Endothelial cell of umbilical vein (primary cell): ENCODE results near the gene EML1. TPM values are rescaled to one million over a fixed set of nuclear protein-coding genes. Genes with fewer than 3 reads are reported as not detected.

Experiments
- BruUV-seq: library from RNA; stranded (reverse); fragments of 400-500 nt; replicated peaks from 2 replicates; lab custom pipeline; 2021; lab: Mats Ljungman, UMichigan
- CTCF ChIA-PET: fragments of 300-600, 350-600 bp; sonication (Branson Sonifier 250); formaldehyde crosslinking; loops from one replicate; lab custom pipeline; 2021; ENCODE audit warnings: antibody characterized with exemption, inconsistent platforms; lab: Charles Lee
- POLR2A ChIA-PET: fragments of 300-600, 350-600 bp; sonication (Branson Sonifier 250); formaldehyde crosslinking; loops from one replicate; lab custom pipeline; 2021; ENCODE audit warnings: antibody characterized with exemption, inconsistent platforms; lab: Charles Lee
- DNase-seq: peaks from one replicate; pipeline ENCODE4 v3.0.0-alpha.2; 2011; ENCODE audit warnings: low read depth, low spot score
- FAIRE-seq: peaks from 2 replicates; lab custom pipeline; 2011; peaks lifted over from hg19 to GRCh38; lab: Jason Lieb, UNC
- H2AFZ ChIP-seq: 2 replicates; pipeline ENCODE4 v1.6.0; 2012; ENCODE audit warnings: low read depth, low read length, control low read depth, inconsistent platforms
- H3K27ac ChIP-seq: 2 replicates; pipeline ENCODE4 v1.5.1; 2011; ENCODE audit warnings: low read depth, mild to moderate bottlenecking, control low read depth, low read length, moderate library complexity; ENCODE audit not compliant: insufficient read depth
- H3K27me3 ChIP-seq, 2 experiments: 2 replicates each; pipeline versions ENCODE4 v1.6.0 to v1.6.1; 2011; ENCODE audit warnings: low read length in 2 of 2, mixed read lengths in 1 of 2; ENCODE audit not compliant: control insufficient read depth in 2 of 2, insufficient read depth in 2 of 2
- H3K36me3 ChIP-seq, 2 experiments: 2 replicates in 1 of 2; 3 replicates in 1 of 2; pipeline ENCODE4 v1.5.1; 2011; ENCODE audit warnings: low read length in 2 of 2, mild to moderate bottlenecking in 1 of 2, moderate library complexity in 1 of 2; ENCODE audit not compliant: control insufficient read depth in 2 of 2, insufficient read depth in 2 of 2; ENCODE audit errors: extremely low read depth in 1 of 2
- H3K4me1 ChIP-seq: 3 replicates; pipeline ENCODE4 v1.5.1; 2011; ENCODE audit warnings: mild to moderate bottlenecking, low read length; ENCODE audit not compliant: control insufficient read depth, insufficient read depth; ENCODE audit errors: extremely low read depth
- H3K4me2 ChIP-seq: 2 replicates; pipeline ENCODE4 v1.6.1; 2011; ENCODE audit warnings: low read length, control low read depth, mixed read lengths; ENCODE audit not compliant: insufficient read depth
- H3K4me3 ChIP-seq, 3 experiments: fragments of 200-600 bp in 1 of 3; sonication (generic), shearing (Covaris generic) in 1 of 3; replicated peaks in 1 of 3; 2 replicates each; pipeline ENCODE4 v1.5.1; 2011 to 2016; ENCODE audit warnings: control low read depth in 3 of 3, low read length in 3 of 3, mild to moderate bottlenecking in 2 of 3, inconsistent platforms in 1 of 3, low read depth in 1 of 3, moderate library complexity in 1 of 3; ENCODE audit not compliant: insufficient read depth in 1 of 3
- H3K79me2 ChIP-seq: 2 replicates; pipeline ENCODE4 v1.6.0; 2012; ENCODE audit warnings: low read length, inconsistent platforms; ENCODE audit not compliant: control insufficient read depth, insufficient read depth
- H3K9ac ChIP-seq: replicated peaks from 2 replicates; pipeline ENCODE3; 2011; ENCODE audit warnings: low read length, control low read depth; ENCODE audit not compliant: insufficient read depth; ENCODE audit errors: extremely low read depth
- H3K9me1 ChIP-seq: replicated peaks from 3 replicates; pipeline ENCODE4 v1.6.0; 2011; ENCODE audit warnings: mild to moderate bottlenecking, low read length; ENCODE audit not compliant: control insufficient read depth, insufficient read depth; ENCODE audit errors: extremely low read depth
- H3K9me3 ChIP-seq: replicated peaks from 2 replicates; pipeline ENCODE4 v1.5.1; 2012; ENCODE audit warnings: low read length, inconsistent platforms; ENCODE audit not compliant: control insufficient read depth, insufficient read depth
- H4K20me1 ChIP-seq: replicated peaks from 2 replicates; pipeline ENCODE3; 2011; ENCODE audit warnings: mild to moderate bottlenecking, low read length; ENCODE audit not compliant: control insufficient read depth, insufficient read depth; ENCODE audit errors: extremely low read depth
- CTCF ChIP-seq, 2 donors: IDR thresholded peaks; 1 replicate in 1 of 2; 2 replicates in 1 of 2; pipeline ENCODE4 v1.5.1; 2011; ENCODE audit warnings: low read length in 2 of 2, mild to moderate bottlenecking in 2 of 2, moderate library complexity in 2 of 2, control low read depth in 1 of 2, inconsistent platforms in 1 of 2, low read depth in 1 of 2; ENCODE audit not compliant: insufficient read depth in 1 of 2; ENCODE audit errors: extremely low read depth in 1 of 2
- EZH2 ChIP-seq: IDR thresholded peaks from 2 replicates; pipeline ENCODE4 v1.6.1; 2012; ENCODE audit warnings: borderline replicate concordance, low read depth, mild to moderate bottlenecking, moderate library complexity, low read length, inconsistent platforms; ENCODE audit not compliant: severe bottlenecking
- FOS ChIP-seq: IDR thresholded peaks from 2 replicates; pipeline ENCODE4 v1.6.1; 2011; ENCODE audit warnings: mild to moderate bottlenecking, low read length, moderate library complexity, borderline replicate concordance; ENCODE audit not compliant: insufficient read depth
- GATA2 ChIP-seq: IDR thresholded peaks from 2 replicates; pipeline ENCODE4 v1.7.0; 2011; ENCODE audit warnings: low read depth, mild to moderate bottlenecking, moderate library complexity, mixed read lengths, low read length; ENCODE audit not compliant: insufficient read length, insufficient read depth
- JUN ChIP-seq: IDR thresholded peaks from 2 replicates; pipeline ENCODE4 v1.6.1; 2011; ENCODE audit warnings: borderline replicate concordance, low read depth; ENCODE audit not compliant: insufficient read length, insufficient read depth
- MYC ChIP-seq: IDR thresholded peaks from one replicate; pipeline ENCODE4 v1.6.1; 2011; ENCODE audit warnings: mild to moderate bottlenecking, low read depth, low read length
- POLR2A ChIP-seq: IDR thresholded peaks from 2 replicates; pipeline ENCODE4 v1.6.1; 2012; ENCODE audit warnings: low read depth, mild to moderate bottlenecking, control low read depth, low read length
- POLR2AphosphoS5 ChIP-seq: IDR thresholded peaks from 2 replicates; pipeline ENCODE4 v1.6.1; 2012; ENCODE audit warnings: low read depth, mild to moderate bottlenecking, control low read depth, low read length, moderate library complexity; ENCODE audit not compliant: insufficient read depth
- dilution Hi-C: fragments of 300-500 bp; cut with MboI; formaldehyde crosslinking; loops from one replicate; pipeline ENCODE4 v1.15.0; 2019; ENCODE audit warnings: low sequenced_read_pairs; ENCODE audit not compliant: extremely low pct_ligation_motif_present
- intact Hi-C: fragments of 100-400 bp; cut with micrococcal nuclease; formaldehyde crosslinking; loops from one replicate; pipeline ENCODE4 v1.10.0; 2022
- polyA plus RNA-seq, 4 experiments: library from polyadenylated mRNA; depleted of rRNA in 3 of 4; stranded (reverse) in 3 of 4; unstranded in 1 of 4; fragments of >200 nt; gene quantifications; 2 replicates each; pipeline versions ENCODE4 v1.2.1 to v1.2.3, GENCODE V29; 2011 to 2012; ENCODE audit warnings: missing spikeins in 1 of 4
- total RNA-seq: library from RNA; stranded (reverse); gene quantifications from 2 replicates; pipeline ENCODE4 v1.2.3, GENCODE V29; 2021

EML1 gene
- total and polyA plus RNA-seq, 2 donors (not counting 3 experiments of a cell fraction or from before 2014, with no cell fraction given): 22.9 to 33.0 TPM

GRCh38 chr14:99891266-99891665 is 98.1 kb downstream of the EML1 start:
- no TSS peak for BruUV-seq
- dilution Hi-C loops (no loop called here), intact Hi-C loops (no loop called here)
- Histone ChIP-seq H3K4me3 (no peak overlapping the region), H3K36me3 (peaks cover 0 to 3% of the 10 kb centered on the region in 2 experiments), H4K20me1 (no peaks in the 10 kb centered on the region), H3K4me1 (no peaks in the 10 kb centered on the region), H2AFZ (no peak overlapping the region), H3K9ac (no peak overlapping the region), H3K27ac (no peak overlapping the region), H3K27me3 (no peaks in the 10 kb centered on the region), H3K9me3 (no peaks in the 10 kb centered on the region), H3K9me1 (no peaks in the 10 kb centered on the region), H3K4me2 (no peak overlapping the region), H3K79me2 (no peaks in the 10 kb centered on the region)
- DNase-seq: no peak
- ChIA-PET POLR2A (no interaction called here), CTCF (interaction anchor here (0.5 to 1.9 kb wide), 5 partner anchors 8 to 263 kb away, joined by 3 to 7 read pairs (median 3); no protein-coding TSS in a partner anchor)
- no peak for FAIRE-seq
- TF ChIP-seq CTCF (IDR thresholded peaks at IDR 0.05; ENCODE audit: extremely low read depth in 1 of 2, insufficient read depth in 1 of 2, low read depth in 1 of 2, low read length in 2 of 2) (no peak), FOS (no peak), JUN (no peak), POLR2A (no peak), EZH2 (no peak), GATA2 (no peak), POLR2AphosphoS5 (no peak), MYC (no peak)
